H7 (cell line): ENCODE data around the gene EXOC3L4. TPM values are rescaled to one million over a fixed set of nuclear protein-coding genes. Genes with fewer than 3 reads are reported as not detected.

Source experiments
- DNase-seq: peaks from one replicate; pipeline ENCODE4 v3.0.0; 2012
- H3K27me3 ChIP-seq: 2 replicates; pipeline ENCODE4 v1.6.0; 2011; ENCODE audit warnings: mild to moderate bottlenecking, low read length; ENCODE audit not compliant: control insufficient read depth, insufficient read depth
- H3K36me3 ChIP-seq: replicated peaks from 2 replicates; pipeline ENCODE4 v1.5.1; 2011; ENCODE audit warnings: low read length; ENCODE audit not compliant: control insufficient read depth, insufficient read depth
- H3K4me3 ChIP-seq: 2 replicates; pipeline ENCODE4 v1.5.1; 2011; ENCODE audit warnings: low read depth, mild to moderate bottlenecking, control low read depth, low read length, moderate library complexity; ENCODE audit not compliant: insufficient read depth
- total RNA-seq: library from RNA; depleted of rRNA; stranded (reverse); fragments of >200 nt; shearing (Covaris generic); gene quantifications from 2 replicates; pipeline ENCODE4 v1.2.3, GENCODE V29; 2014

The EXOC3L4 gene
- total RNA-seq, 1 experiment from 2014 or later, result 0.21 TPM

- Histone ChIP-seq H3K36me3 (peaks cover 5% of the 10 kb centered on the region), H3K4me3 (no peak overlapping the region), H3K27me3 (no peaks in the 10 kb centered on the region)
- DNase-seq, result peak; percentile 47
Observed at GRCh38 chr14:103133210-103134140, 39.0 kb downstream of the EXOC3L4 start.

- DNase-seq, result peak; percentile 5
- peaks cover 5% of the 10 kb centered on the region for H3K36me3 ChIP-seq
- no peak overlapping the region for H3K4me3 ChIP-seq
- H3K27me3 ChIP-seq, result peaks cover 1% of the 10 kb centered on the region; the same call in 1 of the 2 replicates
Observed at GRCh38 chr14:103134405-103134804, 39.9 kb downstream of the EXOC3L4 start.

- DNase-seq, result peak; percentile 41
- Histone ChIP-seq H3K4me3 (no peak overlapping the region), H3K36me3 (peaks cover 5% of the 10 kb centered on the region), H3K27me3 (peaks cover 1% of the 10 kb centered on the region; the same call in 1 of the 2 replicates)
Observed at GRCh38 chr14:103134919-103135318, 40.4 kb downstream of the EXOC3L4 start.

- Histone ChIP-seq H3K36me3 (peaks cover 5% of the 10 kb centered on the region), H3K4me3 (no peak overlapping the region)
- peak; percentile 41 for DNase-seq
Observed at GRCh38 chr14:103135333-103136260, 41.1 kb downstream of the EXOC3L4 start.

GRCh38 chr14:103136388-103137271, 42.1 kb downstream of the EXOC3L4 start:
- peaks cover 1% of the 10 kb centered on the region; the same call in 1 of the 2 replicates for H3K27me3 ChIP-seq
- H3K4me3 ChIP-seq, result no peak overlapping the region
- H3K36me3 ChIP-seq, result peaks cover 5% of the 10 kb centered on the region
- DNase-seq, result peak; percentile 82

More at GRCh38 chr14:103135333-103136260, 41.1 kb downstream of the EXOC3L4 start:
- peaks cover 1% of the 10 kb centered on the region; the same call in 1 of the 2 replicates for H3K27me3 ChIP-seq

GRCh38 chr14:103137689-103138300, 43.3 kb downstream of the EXOC3L4 start:
- no peak overlapping the region for H3K4me3 ChIP-seq
- H3K27me3 ChIP-seq, result peaks cover 3% of the 10 kb centered on the region; the same call in 1 of the 2 replicates
- peaks cover 4% of the 10 kb centered on the region for H3K36me3 ChIP-seq
- DNase-seq, result peak; percentile 57

GRCh38 chr14:103138301-103139131, 44.0 kb downstream of the EXOC3L4 start:
- H3K27me3 ChIP-seq, result peaks cover 3% of the 10 kb centered on the region; the same call in 1 of the 2 replicates
- peak; percentile 75 for DNase-seq
- H3K36me3 ChIP-seq, result no peaks in the 10 kb centered on the region; the same call in 1 of the 2 replicates
- peak overlapping the region; percentile 35 for H3K4me3 ChIP-seq

- no peaks in the 10 kb centered on the region for H3K36me3 ChIP-seq
- peak; percentile 90 for DNase-seq
- peaks cover 3% of the 10 kb centered on the region; the same call in 1 of the 2 replicates for H3K27me3 ChIP-seq
- peak overlapping the region; percentile 35 for H3K4me3 ChIP-seq
Observed at GRCh38 chr14:103139132-103140025, 44.9 kb downstream of the EXOC3L4 start.

- no peak for DNase-seq
- Histone ChIP-seq H3K27me3 (peaks cover 3% of the 10 kb centered on the region; the same call in 1 of the 2 replicates), H3K4me3 (no peak overlapping the region), H3K36me3 (no peaks in the 10 kb centered on the region)
Observed at GRCh38 chr14:103140316-103141109, 46.0 kb downstream of the EXOC3L4 start.

- H3K27me3 ChIP-seq, result peaks cover 3% of the 10 kb centered on the region; the same call in 1 of the 2 replicates
- DNase-seq, result peak; percentile 95
- no peaks in the 10 kb centered on the region for H3K36me3 ChIP-seq
Observed at GRCh38 chr14:103141117-103141796, 46.7 kb downstream of the EXOC3L4 start.

GRCh38 chr14:103142026-103142425, 47.5 kb downstream of the EXOC3L4 start:
- Histone ChIP-seq H3K36me3 (no peaks in the 10 kb centered on the region), H3K27me3 (peaks cover 3% of the 10 kb centered on the region; the same call in 1 of the 2 replicates), H3K4me3 (no peak overlapping the region)
- no peak for DNase-seq

More at GRCh38 chr14:103141117-103141796, 46.7 kb downstream of the EXOC3L4 start:
- H3K4me3 ChIP-seq, result no peak overlapping the region
